SK-N-MC (cell line): ENCODE data around the gene FAM171A2.

Experiments
- EZH2 ChIP-seq: fragments of 200-600 bp; sonication (generic); IDR thresholded peaks from one replicate; pipeline ENCODE4 v1.6.1; 2017; ENCODE audit warnings: antibody characterized with exemption
- POLR2AphosphoS5 ChIP-seq: IDR thresholded peaks from 2 replicates; pipeline ENCODE4 v1.6.1; 2012; ENCODE audit warnings: mild to moderate bottlenecking, low read depth, low read length, borderline replicate concordance

- no peak for TF ChIP-seq POLR2AphosphoS5
- no peak for TF ChIP-seq EZH2
Measured at GRCh38 chr17:44372036-44372435, 8.4 kb upstream of the FAM171A2 start.
